ENCODE data around the gene DAPK1. TPM values are rescaled to one million over a fixed set of nuclear protein-coding genes. Genes with fewer than 3 reads are reported as not detected.

Gene DAPK1
- total RNA-seq, 1 donor from 2014 or later = 35.1 TPM

DNA sequence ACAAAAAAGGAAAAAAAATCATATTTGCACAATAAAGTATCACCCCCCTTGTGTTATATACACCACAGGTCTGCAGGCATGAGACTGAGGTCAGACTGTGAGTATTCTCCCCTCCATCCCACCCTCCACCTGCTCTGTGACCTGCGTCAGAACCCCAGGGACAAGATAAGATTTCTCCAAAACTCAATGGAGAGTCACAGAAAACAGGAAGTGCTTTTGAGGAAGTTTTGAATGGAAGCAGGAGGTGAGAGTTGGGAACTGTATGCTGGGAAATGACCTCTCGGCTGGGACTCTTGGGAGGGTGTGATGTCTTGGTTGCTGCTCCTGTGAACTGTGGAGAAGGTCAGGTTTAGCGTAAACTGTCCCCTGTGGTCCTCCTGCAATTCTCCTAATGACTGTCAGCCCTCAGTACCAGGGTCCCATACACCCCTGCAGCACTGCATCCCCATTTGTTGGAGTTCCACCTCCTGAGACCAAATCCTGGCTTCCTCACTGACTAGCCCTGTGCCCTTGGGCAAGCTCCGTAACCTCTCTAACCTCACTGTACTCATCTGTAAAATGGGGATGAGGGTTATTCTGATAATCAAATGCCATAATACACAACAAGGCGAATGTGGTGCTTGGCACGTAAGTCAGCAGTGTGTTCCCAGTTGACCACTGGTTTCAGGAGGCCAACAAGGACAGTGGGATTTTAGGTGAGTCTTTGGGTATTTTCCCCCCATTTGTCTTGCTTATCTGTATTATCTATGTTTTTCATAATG lies 221.4 kb downstream of the DAPK1 start:
- H3K79me2 ChIP-seq (ENCODE audit: insufficient read depth, low read length) = no peaks in the 10 kb centered on the region
- no peak overlapping the region for H3K27ac ChIP-seq (ENCODE audit: low read depth, low read length)
- H3K9me3 ChIP-seq (ENCODE audit: insufficient read depth, low read depth, low read length) = no peaks in the 10 kb centered on the region
- no peaks in the 10 kb centered on the region for H4K20me1 ChIP-seq (ENCODE audit: insufficient read depth, low read length)
- peaks cover 8% of the 10 kb centered on the region for H3K4me1 ChIP-seq (ENCODE audit: insufficient read depth, low read length)
- no peaks in the 10 kb centered on the region for H3K36me3 Mint-ChIP-seq (ENCODE audit: low read depth, unreplicated experiment)
- DNase-seq (ENCODE audit: low read depth) (no peak), FAIRE-seq (no peak)
- H3K27me3 Mint-ChIP-seq (ENCODE audit: low read depth, unreplicated experiment) = peaks cover 23% of the 10 kb centered on the region
- H3K9ac ChIP-seq (ENCODE audit: low read length) = no peak overlapping the region
- H2AFZ ChIP-seq (ENCODE audit: low read depth, low read length) = no peak overlapping the region
- no peaks in the 10 kb centered on the region for H3K4me1 Mint-ChIP-seq (ENCODE audit: low read depth, unreplicated experiment)
- H3K4me3 Mint-ChIP-seq (ENCODE audit: unreplicated experiment) = no peak overlapping the region
- no peaks in the 10 kb centered on the region for H3K27me3 ChIP-seq (ENCODE audit: insufficient read depth, low read length)
- no peak for TF ChIP-seq EZH2 (IDR thresholded peaks at IDR 0.05; ENCODE audit: insufficient read depth, low read length)
- TF ChIP-seq, protein P1, sequence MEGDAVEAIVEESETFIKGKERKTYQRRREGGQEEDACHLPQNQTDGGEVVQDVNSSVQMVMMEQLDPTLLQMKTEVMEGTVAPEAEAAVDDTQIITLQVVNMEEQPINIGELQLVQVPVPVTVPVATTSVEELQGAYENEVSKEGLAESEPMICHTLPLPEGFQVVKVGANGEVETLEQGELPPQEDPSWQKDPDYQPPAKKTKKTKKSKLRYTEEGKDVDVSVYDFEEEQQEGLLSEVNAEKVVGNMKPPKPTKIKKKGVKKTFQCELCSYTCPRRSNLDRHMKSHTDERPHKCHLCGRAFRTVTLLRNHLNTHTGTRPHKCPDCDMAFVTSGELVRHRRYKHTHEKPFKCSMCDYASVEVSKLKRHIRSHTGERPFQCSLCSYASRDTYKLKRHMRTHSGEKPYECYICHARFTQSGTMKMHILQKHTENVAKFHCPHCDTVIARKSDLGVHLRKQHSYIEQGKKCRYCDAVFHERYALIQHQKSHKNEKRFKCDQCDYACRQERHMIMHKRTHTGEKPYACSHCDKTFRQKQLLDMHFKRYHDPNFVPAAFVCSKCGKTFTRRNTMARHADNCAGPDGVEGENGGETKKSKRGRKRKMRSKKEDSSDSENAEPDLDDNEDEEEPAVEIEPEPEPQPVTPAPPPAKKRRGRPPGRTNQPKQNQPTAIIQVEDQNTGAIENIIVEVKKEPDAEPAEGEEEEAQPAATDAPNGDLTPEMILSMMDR (IDR thresholded peaks at IDR 0.05; ENCODE audit: insufficient read depth, low read depth, low read length) = no peak
- H3K9me3 Mint-ChIP-seq (ENCODE audit: unreplicated experiment) = peaks cover 2% of the 10 kb centered on the region
- no peak overlapping the region for H3K4me2 ChIP-seq (ENCODE audit: low read length)
- no peaks in the 10 kb centered on the region for H3K36me3 ChIP-seq (ENCODE audit: insufficient read depth, low read length)
- no peak overlapping the region for H3K27ac Mint-ChIP-seq (ENCODE audit: unreplicated experiment)
- no peak overlapping the region for H3K4me3 ChIP-seq (ENCODE audit: insufficient read depth, low read depth, low read length)

DNA sequence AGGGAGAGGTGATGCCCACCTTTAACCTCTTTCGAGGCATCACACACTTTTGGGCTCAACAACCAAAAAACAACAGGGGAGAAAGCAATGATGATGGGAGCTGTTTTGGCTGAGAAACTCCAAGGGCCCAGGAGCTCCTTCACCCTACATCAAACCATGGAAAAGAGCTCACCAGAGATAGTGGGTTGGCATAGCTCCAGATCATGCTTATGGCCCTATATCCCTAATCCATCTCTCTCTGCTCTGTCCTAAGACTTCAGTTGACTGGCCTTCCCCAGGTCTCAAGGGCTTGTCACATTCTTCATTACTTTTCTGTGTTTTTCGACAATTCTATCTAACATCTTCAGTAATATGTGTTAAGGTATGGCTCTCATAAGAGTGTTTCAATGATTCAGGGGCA lies 222.5 kb downstream of the DAPK1 start:
- Mint-ChIP-seq H3K4me3 (ENCODE audit: unreplicated experiment) (no peak overlapping the region), H3K9me3 (ENCODE audit: unreplicated experiment) (peaks cover 2% of the 10 kb centered on the region), H3K27me3 (ENCODE audit: low read depth, unreplicated experiment) (peaks cover 23% of the 10 kb centered on the region), H3K27ac (ENCODE audit: unreplicated experiment) (no peak overlapping the region), H3K4me1 (ENCODE audit: low read depth, unreplicated experiment) (no peaks in the 10 kb centered on the region), H3K36me3 (ENCODE audit: low read depth, unreplicated experiment) (no peaks in the 10 kb centered on the region)
- Histone ChIP-seq H3K27me3 (ENCODE audit: insufficient read depth, low read length) (no peaks in the 10 kb centered on the region), H3K36me3 (ENCODE audit: insufficient read depth, low read length) (no peaks in the 10 kb centered on the region), H3K4me3 (ENCODE audit: insufficient read depth, low read depth, low read length) (no peak overlapping the region), H3K27ac (ENCODE audit: low read depth, low read length) (no peak overlapping the region), H3K9ac (ENCODE audit: low read length) (no peak overlapping the region), H3K4me1 (ENCODE audit: insufficient read depth, low read length) (no peaks in the 10 kb centered on the region), H2AFZ (ENCODE audit: low read depth, low read length) (no peak overlapping the region), H3K79me2 (ENCODE audit: insufficient read depth, low read length) (no peaks in the 10 kb centered on the region), H3K4me2 (ENCODE audit: low read length) (no peak overlapping the region), H4K20me1 (ENCODE audit: insufficient read depth, low read length) (no peaks in the 10 kb centered on the region), H3K9me3 (ENCODE audit: insufficient read depth, low read depth, low read length) (no peaks in the 10 kb centered on the region)
- FAIRE-seq (no peak), DNase-seq (ENCODE audit: low read depth) (no peak)
- TF ChIP-seq EZH2 (IDR thresholded peaks at IDR 0.05; ENCODE audit: insufficient read depth, low read length) = no peak
- TF ChIP-seq, protein P1 (IDR thresholded peaks at IDR 0.05; ENCODE audit: insufficient read depth, low read depth, low read length) = no peak
